Dedifferentiated amniotic fluid mesenchymal stem cell (primary cell): ENCODE results near the gene SERPINE2.
"Not testable (repeated sequence)": the region's sequence is repeated elsewhere in the genome, so short reads cannot be mapped to it uniquely, and the experiment has no call there.

ENCODE experiments used
- DNase-seq: peaks from one replicate; pipeline ENCODE4 v3.0.0-alpha.2; 2016; ENCODE audit errors: extremely low spot score

Gene SERPINE2

GRCh38 chr2:223943135-223943534, 96.0 kb downstream of the SERPINE2 start:
- no peak for DNase-seq

- DNase-seq, result peak; percentile 70
Measured at GRCh38 chr2:223941579-223942277, 97.4 kb downstream of the SERPINE2 start.

GRCh38 chr2:223939438-223939837, 99.6 kb downstream of the SERPINE2 start:
- not testable (repeated sequence) for DNase-seq

GRCh38 chr2:223937535-223937934, 101.6 kb downstream of the SERPINE2 start:
- DNase-seq, result no peak

GRCh38 chr2:223936862-223937326, 102.2 kb downstream of the SERPINE2 start:
- no peak for DNase-seq

- DNase-seq, result no peak
Measured at GRCh38 chr2:223935459-223936125, 103.5 kb downstream of the SERPINE2 start.

- no peak for DNase-seq
Measured at GRCh38 chr2:223934870-223935269, 104.2 kb downstream of the SERPINE2 start.

GRCh38 chr2:223932816-223933800, 106.0 kb downstream of the SERPINE2 start:
- no peak for DNase-seq

GRCh38 chr2:223930103-223930976, 108.7 kb downstream of the SERPINE2 start:
- no peak for DNase-seq

- no peak for DNase-seq
Measured at GRCh38 chr2:223929571-223930102, 109.4 kb downstream of the SERPINE2 start.

- DNase-seq, result no peak
Measured at GRCh38 chr2:223928113-223929006, 110.7 kb downstream of the SERPINE2 start.

- no peak for DNase-seq
Measured at GRCh38 chr2:223925106-223925505, 114.0 kb downstream of the SERPINE2 start.
